OCI-LY1 (cell line): Measurements from ENCODE around the gene IFI27.

Experiments
- H2AFZ ChIP-seq: fragments of 200-600 bp; sonication (generic), shearing (Covaris generic); 2 replicates; pipeline ENCODE4 v1.6.0; 2014; ENCODE audit warnings: antibody characterized with exemption, mild to moderate bottlenecking, low read length
- H3F3A ChIP-seq: fragments of 200-600 bp; sonication (generic), shearing (Covaris generic); 2 replicates; pipeline ENCODE4 v1.6.0; 2014; ENCODE audit warnings: mild to moderate bottlenecking, antibody characterized with exemption, low read length, moderate library complexity; ENCODE audit not compliant: insufficient read depth
- H3K27ac ChIP-seq: fragments of 200-600 bp; sonication (generic); 2 replicates; pipeline ENCODE4 v1.5.1; 2014; ENCODE audit warnings: low read length, mixed run types, mild to moderate bottlenecking, low read depth; ENCODE audit not compliant: poor library complexity, severe bottlenecking
- H3K27me3 ChIP-seq: fragments of 200-600 bp; sonication (generic); 2 replicates; pipeline ENCODE4 v1.6.0; 2014; ENCODE audit warnings: antibody characterized with exemption, mild to moderate bottlenecking, low read length, moderate library complexity; ENCODE audit not compliant: insufficient read depth
- H3K36me3 ChIP-seq: fragments of 200-600 bp; sonication (generic); 2 replicates; pipeline ENCODE4 v1.6.1; 2014; ENCODE audit warnings: mild to moderate bottlenecking, antibody characterized with exemption, low read length, moderate library complexity, mixed read lengths; ENCODE audit not compliant: insufficient read depth
- H3K4me1 ChIP-seq: fragments of 200-600 bp; sonication (generic); 2 replicates; pipeline ENCODE4 v1.5.1; 2014; ENCODE audit warnings: mild to moderate bottlenecking, low read length, moderate library complexity; ENCODE audit not compliant: insufficient read depth, severe bottlenecking
- H3K4me2 ChIP-seq: fragments of 200-600 bp; sonication (generic), shearing (Covaris generic); 2 replicates; pipeline ENCODE4 v1.6.1; 2014; ENCODE audit warnings: low read length
- H3K4me3 ChIP-seq: fragments of 200-600 bp; sonication (generic); 2 replicates; pipeline ENCODE4 v1.5.1; 2014; ENCODE audit warnings: low read length, low read depth, mild to moderate bottlenecking, mixed read lengths; ENCODE audit not compliant: poor library complexity, severe bottlenecking
- H3K79me2 ChIP-seq: fragments of 200-600 bp; shearing (Covaris generic); 2 replicates; pipeline ENCODE4 v1.6.1; 2016; ENCODE audit warnings: mixed run types, low read length, mixed read lengths; ENCODE audit not compliant: insufficient read depth
- H3K9ac ChIP-seq: fragments of 200-600 bp; sonication (generic), shearing (Covaris generic); 2 replicates; pipeline ENCODE4 v1.6.1; 2014; ENCODE audit warnings: mild to moderate bottlenecking, low read length, mixed read lengths
- H3K9me2 ChIP-seq: fragments of 200-600 bp; sonication (generic), shearing (Covaris generic); 2 replicates; pipeline ENCODE4 v1.6.1; 2014; ENCODE audit warnings: low read depth, mild to moderate bottlenecking, low read length, mixed read lengths
- H3K9me3 ChIP-seq: fragments of 200-600 bp; shearing (Covaris generic); 2 replicates; pipeline ENCODE4 v1.6.1; 2014; ENCODE audit warnings: low read length, mixed read lengths
- H4K20me1 ChIP-seq: fragments of 200-600 bp; sonication (generic), shearing (Covaris generic); 2 replicates; pipeline ENCODE4 v1.6.0; 2016; ENCODE audit warnings: mild to moderate bottlenecking, low read length; ENCODE audit not compliant: insufficient read depth
- EZH2 ChIP-seq: fragments of 200-600 bp; sonication (generic), shearing (Covaris generic); IDR thresholded peaks from 2 replicates; pipeline ENCODE4 v1.8.0; 2017; ENCODE audit warnings: borderline replicate concordance, mixed run types, mild to moderate bottlenecking, antibody characterized with exemption, low read length, moderate library complexity, mixed read lengths
- TF ChIP-seq, protein P1 (sequence below): fragments of 200-600 bp; sonication (generic), shearing (Covaris generic); IDR thresholded peaks from 2 replicates; pipeline ENCODE4 v1.5.1; 2017; ENCODE audit warnings: mild to moderate bottlenecking, antibody characterized with exemption, low read length, moderate library complexity, mixed read lengths

The IFI27 gene

DNA sequence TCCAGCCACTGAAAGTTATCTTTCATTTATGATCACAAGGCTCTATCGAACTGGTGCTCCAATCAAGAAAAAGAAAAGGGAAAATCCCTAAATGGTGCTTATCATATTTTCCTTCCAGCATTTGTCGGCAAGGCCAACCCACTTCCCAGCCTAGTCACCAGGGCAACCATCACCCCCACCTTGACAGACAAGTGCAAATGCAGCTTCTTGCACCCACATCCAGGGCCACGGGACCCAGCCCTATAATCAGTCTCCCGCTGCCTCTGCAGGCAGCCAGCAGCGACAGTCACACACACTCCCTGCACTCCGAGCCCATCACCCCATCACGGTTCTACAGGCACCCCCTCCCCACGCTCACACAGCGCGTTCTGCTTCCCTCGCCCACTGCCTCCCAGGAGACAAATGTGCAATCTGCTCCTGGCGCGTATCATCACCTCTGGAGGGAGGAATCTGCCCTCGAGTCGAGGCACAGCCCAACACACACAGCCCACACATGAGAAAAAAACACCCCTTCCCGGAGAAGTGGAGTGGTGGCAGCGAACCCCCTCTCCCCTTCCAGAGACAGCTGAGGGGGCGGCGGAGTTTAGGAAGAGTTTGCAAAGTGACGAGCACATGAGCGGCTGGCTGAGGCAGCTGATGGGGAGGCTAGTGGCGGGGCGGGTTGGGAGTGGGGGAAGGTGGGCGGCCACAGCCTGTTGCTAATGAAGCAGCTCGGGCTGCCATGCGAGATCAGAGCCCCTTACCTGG is 54.3 kb downstream of the IFI27 start:
- Histone ChIP-seq H3K36me3 (no peaks in the 10 kb centered on the region), H3F3A (no peaks in the 10 kb centered on the region), H3K9ac (no peak overlapping the region), H3K9me2 (no peaks in the 10 kb centered on the region), H2AFZ (no peak overlapping the region), H3K4me2 (no peak overlapping the region), H3K9me3 (no peaks in the 10 kb centered on the region), H3K4me1 (no peaks in the 10 kb centered on the region), H3K4me3 (no peak overlapping the region), H3K79me2 (no peaks in the 10 kb centered on the region), H4K20me1 (no peaks in the 10 kb centered on the region), H3K27ac (no peak overlapping the region), H3K27me3 (no peaks in the 10 kb centered on the region)
- TF ChIP-seq, protein P1, sequence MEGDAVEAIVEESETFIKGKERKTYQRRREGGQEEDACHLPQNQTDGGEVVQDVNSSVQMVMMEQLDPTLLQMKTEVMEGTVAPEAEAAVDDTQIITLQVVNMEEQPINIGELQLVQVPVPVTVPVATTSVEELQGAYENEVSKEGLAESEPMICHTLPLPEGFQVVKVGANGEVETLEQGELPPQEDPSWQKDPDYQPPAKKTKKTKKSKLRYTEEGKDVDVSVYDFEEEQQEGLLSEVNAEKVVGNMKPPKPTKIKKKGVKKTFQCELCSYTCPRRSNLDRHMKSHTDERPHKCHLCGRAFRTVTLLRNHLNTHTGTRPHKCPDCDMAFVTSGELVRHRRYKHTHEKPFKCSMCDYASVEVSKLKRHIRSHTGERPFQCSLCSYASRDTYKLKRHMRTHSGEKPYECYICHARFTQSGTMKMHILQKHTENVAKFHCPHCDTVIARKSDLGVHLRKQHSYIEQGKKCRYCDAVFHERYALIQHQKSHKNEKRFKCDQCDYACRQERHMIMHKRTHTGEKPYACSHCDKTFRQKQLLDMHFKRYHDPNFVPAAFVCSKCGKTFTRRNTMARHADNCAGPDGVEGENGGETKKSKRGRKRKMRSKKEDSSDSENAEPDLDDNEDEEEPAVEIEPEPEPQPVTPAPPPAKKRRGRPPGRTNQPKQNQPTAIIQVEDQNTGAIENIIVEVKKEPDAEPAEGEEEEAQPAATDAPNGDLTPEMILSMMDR, result no peak
- no peak for TF ChIP-seq EZH2

DNA sequence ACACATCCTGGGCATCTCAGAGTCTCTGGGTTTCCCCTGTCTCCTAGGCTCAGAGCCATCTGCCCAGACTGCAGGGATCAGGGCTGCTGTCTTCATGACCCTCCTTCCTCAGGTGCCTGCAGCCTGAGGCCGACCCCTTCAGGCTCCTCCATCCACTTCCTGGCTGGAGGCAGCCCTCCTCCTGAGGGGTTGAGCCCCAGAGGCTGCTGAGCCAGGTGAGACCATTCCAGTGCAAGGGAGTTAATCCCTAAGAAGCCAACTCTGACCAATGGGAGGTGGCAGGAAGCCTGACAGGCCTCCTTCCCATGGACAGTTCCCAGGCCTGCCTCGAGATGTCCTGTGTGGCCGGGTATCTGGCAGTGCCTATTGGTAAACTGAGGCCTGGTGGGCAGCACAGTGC is 55.2 kb downstream of the IFI27 start:
- no peaks in the 10 kb centered on the region for H4K20me1 ChIP-seq
- H3K9ac ChIP-seq, result no peak overlapping the region
- H3K9me3 ChIP-seq, result no peaks in the 10 kb centered on the region
- H3K27me3 ChIP-seq, result no peaks in the 10 kb centered on the region
- no peak overlapping the region for H2AFZ ChIP-seq
- no peaks in the 10 kb centered on the region for H3F3A ChIP-seq
- no peak overlapping the region for H3K4me2 ChIP-seq
- H3K36me3 ChIP-seq, result no peaks in the 10 kb centered on the region
- H3K4me1 ChIP-seq, result no peaks in the 10 kb centered on the region
- no peaks in the 10 kb centered on the region for H3K79me2 ChIP-seq
- no peak overlapping the region for H3K4me3 ChIP-seq
- no peak overlapping the region for H3K27ac ChIP-seq
- H3K9me2 ChIP-seq, result no peaks in the 10 kb centered on the region
- TF ChIP-seq EZH2, result no peak
- TF ChIP-seq, protein P1, result no peak
